Measurements from ENCODE around the gene RRAS. TPM values are rescaled to one million over a fixed set of nuclear protein-coding genes. Genes with fewer than 3 reads are reported as not detected.
A peak's percentile ranks its signal among the peaks of the same experiment; 100 is the strongest.

RRAS gene
- total and polyA plus RNA-seq, 9 donors, result 15.3 to 36.4 (median 31.4) TPM

DNA sequence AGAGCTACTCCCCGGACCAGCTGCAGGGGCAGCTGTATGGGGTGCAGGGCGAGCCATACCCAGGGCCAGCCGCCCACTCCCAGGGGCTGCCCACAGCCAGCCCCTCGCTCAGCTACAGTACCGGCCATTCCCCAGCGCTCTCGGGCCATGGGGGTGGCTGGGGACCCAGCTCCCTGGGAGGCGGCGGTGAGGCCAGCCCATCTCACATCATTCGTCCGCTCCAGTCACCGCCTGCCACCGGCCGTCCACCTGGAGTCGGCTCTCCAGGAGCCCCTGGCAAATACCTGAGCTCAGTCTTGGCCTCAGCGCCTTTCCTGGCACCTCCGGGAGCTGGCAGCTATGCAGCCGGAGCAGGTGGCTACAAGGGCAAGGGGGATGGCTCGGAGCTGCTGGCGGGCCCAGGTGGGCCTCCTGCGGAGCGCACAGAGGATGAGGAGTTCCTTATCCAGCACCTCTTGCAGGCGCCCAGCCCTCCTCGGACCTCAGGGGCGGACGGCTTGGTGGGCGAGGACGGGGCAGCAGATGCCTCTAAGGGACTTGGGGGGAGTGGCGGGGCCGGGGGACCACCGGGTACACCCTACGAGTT, 44.0 kb downstream of the RRAS start:
- Histone ChIP-seq H3K27me3 (ENCODE audit: control insufficient read depth, insufficient read depth, low read length) (no peaks in the 10 kb centered on the region), H3K4me1 (ENCODE audit: control insufficient read depth, insufficient read depth, low read length) (peaks cover 20% of the 10 kb centered on the region), H3K4me3 (ENCODE audit: low read length) (no peak overlapping the region), H3K27ac (ENCODE audit: low read length) (no peak overlapping the region), H3K36me3 (ENCODE audit: control insufficient read depth, insufficient read depth, low read length) (peaks cover 58% of the 10 kb centered on the region), H3K9me3 (replicated peaks; ENCODE audit: control insufficient read depth, low read depth, low read length) (no peaks in the 10 kb centered on the region)
- 90% methylated on average over 29 of the region's 32 CpGs for WGBS (ENCODE audit: insufficient coverage)
- DNase-seq, result no peak

DNA sequence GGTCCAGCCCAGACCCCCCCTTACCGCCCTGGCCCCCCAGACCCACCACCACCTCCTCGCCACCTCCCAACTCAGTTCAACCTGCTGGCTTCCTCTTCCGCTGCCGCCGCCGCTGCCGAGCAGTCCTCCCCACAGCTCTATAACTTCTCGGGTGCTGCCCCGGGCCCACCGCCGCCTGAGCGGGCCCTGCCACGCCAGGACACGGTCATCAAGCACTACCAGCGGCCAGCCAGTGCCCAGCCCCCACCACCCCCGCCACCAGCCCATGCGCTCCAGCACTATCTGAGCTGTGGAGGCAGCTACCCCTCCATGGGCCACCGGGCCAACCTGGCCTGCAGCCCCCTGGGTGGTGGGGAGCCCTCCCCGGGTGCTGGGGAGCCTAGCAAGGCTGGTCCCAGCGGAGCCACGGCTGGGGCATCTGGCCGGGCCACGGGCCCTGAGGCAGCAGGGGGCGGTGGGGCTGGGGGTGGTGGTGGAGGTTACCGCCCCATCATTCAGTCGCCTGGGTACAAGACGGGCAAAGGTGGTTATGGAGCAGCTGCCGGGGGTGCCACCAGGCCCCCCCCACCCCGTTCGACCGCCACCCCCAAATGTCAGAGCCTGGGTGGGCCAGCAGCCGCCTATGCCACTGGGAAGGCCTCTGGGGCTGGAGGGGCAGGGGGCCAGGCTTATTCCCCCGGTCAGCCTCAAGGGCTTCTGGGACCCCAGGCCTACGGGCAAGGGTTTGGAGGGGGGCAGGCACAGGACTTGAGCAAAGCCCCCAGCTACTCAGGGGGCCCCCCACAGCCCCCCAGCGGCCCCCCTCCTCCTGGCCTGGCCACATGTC, 44.7 kb downstream of the RRAS start:
- Histone ChIP-seq H3K36me3 (ENCODE audit: control insufficient read depth, insufficient read depth, low read length) (peaks cover 53% of the 10 kb centered on the region), H3K4me3 (ENCODE audit: low read length) (no peak overlapping the region), H3K9me3 (replicated peaks; ENCODE audit: control insufficient read depth, low read depth, low read length) (no peaks in the 10 kb centered on the region), H3K4me1 (ENCODE audit: control insufficient read depth, insufficient read depth, low read length) (peaks cover 24% of the 10 kb centered on the region), H3K27ac (ENCODE audit: low read length) (no peak overlapping the region), H3K27me3 (ENCODE audit: control insufficient read depth, insufficient read depth, low read length) (no peaks in the 10 kb centered on the region)
- DNase-seq, result no peak
- WGBS (ENCODE audit: insufficient coverage), result 90% methylated on average over 21 of the region's 35 CpGs

DNA sequence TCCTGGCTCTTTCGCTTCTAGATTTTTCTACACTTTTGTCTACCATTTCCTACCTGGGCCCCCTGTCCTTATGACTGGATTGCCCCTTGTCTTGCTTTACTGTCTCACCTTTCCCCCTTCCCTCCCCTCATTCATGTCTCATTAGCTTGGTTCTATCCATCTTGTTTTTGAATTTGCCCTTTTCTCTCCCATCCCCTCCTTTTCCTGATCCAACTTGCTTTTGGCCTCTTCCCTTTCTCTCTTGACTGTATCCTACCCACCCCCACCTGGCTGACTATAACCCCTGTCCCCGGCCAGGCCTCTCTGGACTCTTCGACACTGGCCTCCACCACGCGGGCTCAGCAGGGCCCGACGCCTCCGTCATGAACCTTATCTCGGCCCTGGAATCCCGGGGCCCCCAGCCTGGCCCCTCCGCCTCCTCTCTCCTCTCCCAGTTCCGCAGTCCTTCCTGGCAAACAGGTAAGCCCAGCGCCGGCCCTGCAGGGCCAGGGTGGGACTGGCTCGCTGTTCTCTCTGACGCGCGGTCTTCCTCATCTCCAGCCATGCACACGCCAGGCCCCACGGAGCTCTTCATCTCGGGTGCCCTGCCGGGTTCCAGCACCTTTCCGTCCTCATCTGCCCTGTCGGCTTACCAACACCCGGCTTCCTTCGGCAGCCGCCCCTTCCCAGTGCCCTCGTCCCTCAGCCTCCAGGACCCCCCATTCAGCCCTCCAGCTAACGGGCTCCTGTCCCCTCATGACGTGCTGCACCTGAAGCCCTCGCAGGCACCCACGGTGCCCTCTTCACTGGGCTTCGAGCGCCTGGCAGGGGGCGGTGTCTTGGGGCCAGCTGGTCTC, 45.6 kb downstream of the RRAS start:
- Histone ChIP-seq H3K9me3 (replicated peaks; ENCODE audit: control insufficient read depth, low read depth, low read length) (no peaks in the 10 kb centered on the region), H3K27me3 (ENCODE audit: control insufficient read depth, insufficient read depth, low read length) (no peaks in the 10 kb centered on the region), H3K27ac (ENCODE audit: low read length) (no peak overlapping the region), H3K4me3 (ENCODE audit: low read length) (no peak overlapping the region), H3K36me3 (ENCODE audit: control insufficient read depth, insufficient read depth, low read length) (peaks cover 45% of the 10 kb centered on the region), H3K4me1 (ENCODE audit: control insufficient read depth, insufficient read depth, low read length) (peaks cover 24% of the 10 kb centered on the region)
- whole genome bisulfite sequencing (ENCODE audit: insufficient coverage), result 93% methylated on average over 26 of the region's 35 CpGs
- DNase-seq, result no peak

DNA sequence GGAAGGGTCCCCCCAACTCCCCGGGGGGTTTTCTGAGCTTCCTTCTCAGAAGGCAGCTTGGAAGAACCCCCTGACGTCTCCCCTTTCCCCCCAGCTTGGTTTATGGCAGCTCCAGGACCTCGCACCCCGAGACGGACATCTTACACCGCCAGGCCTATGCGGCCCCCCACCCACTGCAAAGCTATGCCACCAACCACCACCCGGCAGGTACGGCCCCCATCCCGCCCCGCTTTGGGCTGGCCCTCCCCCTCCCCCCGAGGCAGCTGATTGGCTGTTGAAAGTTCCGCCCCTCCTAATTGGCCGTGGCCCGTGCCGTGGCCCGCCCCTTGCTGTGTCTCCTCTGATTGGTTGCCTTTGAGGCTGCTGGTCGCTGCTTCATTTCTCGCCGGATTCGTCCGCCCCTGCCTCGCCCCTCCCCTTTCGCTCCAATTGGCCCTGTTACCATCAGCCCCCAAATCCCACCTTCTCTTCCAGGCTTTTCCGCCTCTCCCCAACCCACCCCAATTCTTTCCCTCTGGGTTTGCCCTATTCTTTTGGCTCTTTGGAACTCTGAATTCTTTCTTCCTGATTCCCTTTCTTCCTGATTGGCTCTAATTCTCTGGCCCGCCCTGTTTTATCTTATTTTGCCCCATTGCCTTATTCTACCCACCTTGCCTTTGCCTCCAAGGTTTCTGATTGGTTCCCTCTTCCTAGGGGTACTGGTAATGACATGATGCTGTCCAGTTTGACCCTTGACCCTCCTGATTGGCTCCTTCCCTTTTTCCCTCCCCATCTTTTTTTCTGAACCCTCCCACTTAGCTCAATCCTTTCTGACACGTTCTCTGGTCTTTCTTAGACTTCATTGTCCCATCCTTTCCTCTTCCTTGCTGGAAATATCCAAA, 46.5 kb downstream of the RRAS start:
- Histone ChIP-seq H3K27me3 (ENCODE audit: control insufficient read depth, insufficient read depth, low read length) (no peaks in the 10 kb centered on the region), H3K9me3 (replicated peaks; ENCODE audit: control insufficient read depth, low read depth, low read length) (no peaks in the 10 kb centered on the region), H3K4me3 (ENCODE audit: low read length) (peak overlapping the region; percentile 88), H3K36me3 (ENCODE audit: control insufficient read depth, insufficient read depth, low read length) (peaks cover 36% of the 10 kb centered on the region), H3K4me1 (ENCODE audit: control insufficient read depth, insufficient read depth, low read length) (peaks cover 24% of the 10 kb centered on the region), H3K27ac (ENCODE audit: low read length) (peak overlapping the region; percentile 70)
- WGBS (ENCODE audit: insufficient coverage), result 9% methylated on average over 17 of the region's 27 CpGs
- peak; percentile 96 for DNase-seq

DNA sequence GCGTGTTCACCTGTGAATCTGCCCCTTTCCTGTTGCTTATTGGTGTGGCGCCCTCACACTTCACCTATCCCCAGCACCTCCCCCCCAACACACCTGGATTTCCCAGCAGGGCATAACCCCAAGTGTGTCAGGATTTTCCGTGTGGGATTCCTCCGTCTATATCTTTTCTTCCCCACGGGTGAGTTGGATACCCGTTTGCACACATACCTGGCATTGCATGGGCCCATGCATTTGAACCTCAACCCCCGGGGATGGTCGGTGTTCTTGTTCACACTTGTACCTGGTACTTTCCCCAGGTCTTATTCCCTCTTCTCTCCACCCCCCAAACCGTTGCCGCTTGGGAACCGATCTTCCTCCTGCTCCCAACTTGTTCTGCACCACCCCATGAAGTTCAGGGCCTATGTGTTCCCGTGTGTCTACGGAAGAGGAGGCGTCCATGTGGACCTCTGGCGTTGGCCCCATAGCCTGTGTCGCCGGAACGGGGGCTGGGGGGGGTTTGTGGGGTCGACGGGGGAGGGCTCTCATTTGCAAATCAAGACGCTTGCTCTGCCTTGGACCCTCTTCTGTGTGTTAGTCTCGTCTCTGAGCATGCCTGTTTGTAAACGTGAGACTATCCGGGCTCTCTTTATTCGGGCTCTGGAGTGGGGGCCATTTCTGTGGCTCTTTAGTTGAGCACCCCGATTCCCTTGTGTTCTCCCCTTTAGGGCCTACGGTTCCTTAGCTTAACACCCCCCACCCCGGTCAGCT, 47.3 kb downstream of the RRAS start:
- H3K4me1 ChIP-seq (ENCODE audit: control insufficient read depth, insufficient read depth, low read length), result peaks cover 24% of the 10 kb centered on the region
- DNase-seq, result no peak
- H3K27me3 ChIP-seq (ENCODE audit: control insufficient read depth, insufficient read depth, low read length), result no peaks in the 10 kb centered on the region
- H3K4me3 ChIP-seq (ENCODE audit: low read length), result peak overlapping the region; percentile 88
- peak overlapping the region; percentile 69 for H3K27ac ChIP-seq (ENCODE audit: low read length)
- 3% methylated on average over 15 of the region's 28 CpGs for WGBS (ENCODE audit: insufficient coverage)
- no peaks in the 10 kb centered on the region for H3K9me3 ChIP-seq (replicated peaks; ENCODE audit: control insufficient read depth, low read depth, low read length)
- H3K36me3 ChIP-seq (ENCODE audit: control insufficient read depth, insufficient read depth, low read length), result peaks cover 33% of the 10 kb centered on the region

DNA sequence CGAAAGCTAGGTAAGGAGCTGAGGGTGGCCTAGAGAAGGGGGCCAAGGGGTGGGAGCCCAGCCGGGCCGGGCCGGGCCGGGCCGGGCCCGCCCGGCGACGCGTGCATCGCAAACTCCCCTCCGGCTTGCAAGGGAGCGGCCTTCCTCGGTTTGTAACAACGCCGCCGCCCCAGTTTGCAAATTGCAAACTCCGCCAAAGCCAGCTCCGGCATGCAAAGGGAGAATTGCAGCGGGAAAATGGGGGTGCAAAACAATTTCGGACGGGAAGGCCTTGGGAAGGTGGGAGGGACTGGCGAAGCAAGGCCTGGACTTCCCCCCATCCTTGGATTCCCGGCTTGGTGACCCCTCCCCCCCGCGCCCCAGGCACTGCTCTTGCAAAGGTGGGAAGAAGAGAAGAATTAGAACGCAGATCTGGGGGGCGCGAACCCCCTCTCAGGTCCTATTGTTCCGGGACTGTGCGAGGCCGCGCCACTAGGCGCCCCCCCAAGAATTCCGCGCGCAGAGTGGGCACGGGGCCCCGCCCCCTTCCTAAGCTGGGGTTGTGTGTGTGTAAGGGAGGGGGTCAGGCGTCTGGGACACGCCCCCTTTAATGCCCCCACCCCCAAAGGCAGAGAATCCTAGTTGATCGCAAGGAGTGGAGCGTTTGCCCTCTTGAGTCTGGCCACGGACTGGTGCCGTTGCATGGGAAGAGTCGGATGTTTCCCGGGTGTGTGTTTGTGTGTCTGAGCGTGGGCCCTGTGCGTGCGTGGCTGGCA, 48.0 kb downstream of the RRAS start:
- WGBS (ENCODE audit: insufficient coverage), result 0% methylated on average over 30 of the region's 51 CpGs
- peak overlapping the region; percentile 69 for H3K27ac ChIP-seq (ENCODE audit: low read length)

DNA sequence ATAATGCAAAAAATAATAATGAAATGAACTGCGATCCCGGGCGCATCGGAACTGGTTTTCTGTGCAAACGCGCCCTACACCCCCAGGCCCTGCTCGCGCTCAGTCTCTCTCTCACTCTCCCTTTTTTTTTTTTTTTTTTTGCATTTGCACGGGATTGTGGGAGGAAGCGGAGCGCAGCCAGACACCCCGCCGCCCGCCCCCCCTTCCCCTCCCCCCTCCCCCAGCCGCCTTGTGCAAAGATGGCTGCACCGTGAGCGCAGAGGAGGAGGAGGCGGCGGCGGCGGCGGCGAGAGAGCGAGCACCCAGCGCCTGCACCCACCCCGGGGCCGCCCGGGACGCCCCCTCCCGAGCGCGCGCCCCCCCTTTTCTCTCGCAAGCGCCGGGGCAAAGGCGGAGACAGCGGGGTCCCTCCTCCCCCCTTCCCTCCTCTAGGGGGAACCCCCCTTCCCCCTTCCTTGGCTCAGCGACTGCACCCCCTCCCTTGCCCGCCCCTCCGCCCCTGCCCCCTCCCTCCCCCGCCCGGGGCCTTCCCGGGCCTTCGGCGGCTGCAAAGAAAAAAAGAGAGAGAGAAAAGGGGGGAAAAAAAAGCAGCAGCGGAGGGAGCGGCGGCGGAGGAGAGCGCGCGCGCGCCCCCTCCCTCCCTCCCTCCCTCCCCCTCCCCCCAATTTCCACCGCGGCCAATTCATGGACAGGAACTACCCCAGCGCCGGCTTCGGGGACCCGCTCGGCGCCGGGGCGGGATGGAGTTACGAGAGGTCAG, 48.8 kb downstream of the RRAS start, which contains the start of gene PRR12:
TSS of gene PRR12 (plus strand) at position 212 of the 760 bp plus-strand sequence. CDS start at position 685, 473 bp downstream.
- Histone ChIP-seq H3K4me3 (ENCODE audit: low read length) (peak within 1 kb of the TSS; percentile 88), H3K4me1 (ENCODE audit: control insufficient read depth, insufficient read depth, low read length) (peaks cover 24% of the 10 kb centered on the region), H3K36me3 (ENCODE audit: control insufficient read depth, insufficient read depth, low read length) (peaks cover 24% of the 10 kb centered on the region), H3K27ac (ENCODE audit: low read length) (peak within 1 kb of the TSS; percentile 94), H3K9me3 (replicated peaks; ENCODE audit: control insufficient read depth, low read depth, low read length) (no peaks in the 10 kb centered on the region), H3K27me3 (ENCODE audit: control insufficient read depth, insufficient read depth, low read length) (peaks cover under 1% of the 10 kb centered on the region)
- DNase-seq, result peak; percentile 91
- WGBS (ENCODE audit: insufficient coverage), result 0% methylated on average over 6 of the region's 66 CpGs

More for the DNA sequence above, 48.0 kb downstream of the RRAS start:
- peak; percentile 69 for DNase-seq
- Histone ChIP-seq H3K27me3 (ENCODE audit: control insufficient read depth, insufficient read depth, low read length) (no peaks in the 10 kb centered on the region), H3K4me1 (ENCODE audit: control insufficient read depth, insufficient read depth, low read length) (peaks cover 24% of the 10 kb centered on the region), H3K36me3 (ENCODE audit: control insufficient read depth, insufficient read depth, low read length) (peaks cover 26% of the 10 kb centered on the region), H3K4me3 (ENCODE audit: low read length) (peak overlapping the region; percentile 88), H3K9me3 (replicated peaks; ENCODE audit: control insufficient read depth, low read depth, low read length) (no peaks in the 10 kb centered on the region)

Measured in muscle of leg (tissue), 11 donors.